NCI-H1694 treated with DMSO at 0.1 percent for 48 hours (cell line): ENCODE measurements around the gene C2CD4C.
"Not testable (repeated sequence)": the region's sequence is repeated elsewhere in the genome, so short reads cannot be mapped to it uniquely, and the experiment has no call there.

Source experiments
- DNase-seq: peaks from one replicate; lab custom pipeline; 2025; lab: John Stamatoyannopoulos, UW

Gene C2CD4C

DNA sequence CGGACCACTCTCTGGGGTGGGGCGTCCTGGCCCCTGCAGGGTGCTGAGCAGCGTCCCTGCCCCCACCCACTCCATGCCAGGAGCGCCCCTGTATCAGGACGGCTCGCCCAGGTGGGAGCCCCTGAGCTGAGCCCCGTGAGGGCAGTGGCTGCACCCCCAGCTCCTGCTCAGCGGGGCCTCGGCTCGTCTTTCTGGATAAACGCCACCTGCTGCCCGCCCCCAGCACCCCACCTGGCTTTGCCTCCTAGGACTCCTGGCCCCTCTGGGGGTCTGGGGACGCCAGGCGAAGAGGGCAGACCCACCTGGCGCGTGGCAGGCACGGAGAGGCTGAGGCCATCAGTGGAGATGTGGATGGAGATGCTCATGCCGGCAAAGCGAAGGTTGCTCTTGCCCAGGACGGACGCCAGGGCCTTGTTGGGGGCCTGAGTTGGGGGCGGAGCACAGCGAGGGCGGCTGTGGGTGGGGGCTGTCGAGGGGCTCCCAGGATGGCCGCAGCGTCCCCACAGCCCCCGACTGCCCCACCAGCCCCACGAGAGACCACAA lies 29.5 kb upstream of the C2CD4C start:
- DNase-seq = no peak

DNA sequence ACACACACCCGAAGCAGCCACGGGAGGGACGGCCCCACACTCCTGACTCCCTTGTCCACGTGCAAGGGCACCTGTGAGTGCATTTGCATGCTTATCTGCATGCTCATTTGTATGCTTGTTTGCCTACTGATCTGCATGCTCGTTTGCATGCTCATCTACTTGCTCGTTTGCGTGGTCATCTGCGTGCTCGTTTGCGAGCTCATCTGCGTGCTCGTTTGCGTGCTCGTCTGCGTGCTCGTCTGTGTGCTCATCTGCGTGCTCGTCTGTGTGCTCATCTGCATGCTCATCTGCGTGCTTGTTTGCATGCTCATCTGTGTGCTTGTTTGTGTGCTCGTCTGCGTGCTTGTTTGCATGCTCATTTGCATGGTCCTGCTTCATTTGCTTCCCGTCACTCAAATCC lies 28.1 kb upstream of the C2CD4C start:
- DNase-seq = no peak

DNA sequence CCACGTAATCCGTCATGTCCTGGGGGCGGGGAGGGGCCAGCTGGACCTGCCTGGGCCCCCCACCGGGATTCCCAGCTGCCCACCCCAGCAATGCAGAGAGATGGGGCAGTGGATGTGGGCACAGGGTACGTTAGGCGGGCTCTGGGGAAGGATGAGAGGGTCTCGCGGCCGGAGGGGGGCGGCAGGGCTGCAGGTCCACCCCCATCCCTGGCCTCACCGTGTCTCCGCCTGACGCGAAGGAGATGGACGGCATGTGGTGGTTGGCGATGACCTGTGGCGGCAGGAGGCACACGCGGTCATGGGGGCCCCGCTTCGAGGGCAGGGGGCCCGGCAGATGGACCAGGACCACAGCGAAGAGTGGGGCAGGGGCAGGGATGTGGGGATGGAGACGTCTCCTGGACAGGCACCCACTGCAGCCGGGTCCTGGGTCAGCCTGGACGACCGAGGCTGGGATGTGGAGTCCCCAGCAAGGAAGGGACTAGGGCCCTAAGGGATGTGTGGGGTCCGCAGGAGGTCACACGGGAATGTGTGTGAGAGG lies 27.5 kb upstream of the C2CD4C start:
- no peak for DNase-seq

- no peak for DNase-seq
Observed at GRCh38 chr19:435707-436412, 26.9 kb upstream of the C2CD4C start.

- DNase-seq = no peak
Observed at GRCh38 chr19:435056-435706, 26.2 kb upstream of the C2CD4C start.

- DNase-seq = no peak
Observed at GRCh38 chr19:434152-434960, 25.4 kb upstream of the C2CD4C start.

GRCh38 chr19:430701-431100 lies 21.8 kb upstream of the C2CD4C start:
- DNase-seq = no peak

GRCh38 chr19:428149-428548 lies 19.2 kb upstream of the C2CD4C start:
- DNase-seq = no peak

- not testable (repeated sequence) for DNase-seq
Observed at GRCh38 chr19:427675-428074, 18.7 kb upstream of the C2CD4C start.

- DNase-seq = no peak
Observed at GRCh38 chr19:426725-427445, 17.9 kb upstream of the C2CD4C start.

- DNase-seq = no peak
Observed at GRCh38 chr19:425056-425455, 16.1 kb upstream of the C2CD4C start.

DNA sequence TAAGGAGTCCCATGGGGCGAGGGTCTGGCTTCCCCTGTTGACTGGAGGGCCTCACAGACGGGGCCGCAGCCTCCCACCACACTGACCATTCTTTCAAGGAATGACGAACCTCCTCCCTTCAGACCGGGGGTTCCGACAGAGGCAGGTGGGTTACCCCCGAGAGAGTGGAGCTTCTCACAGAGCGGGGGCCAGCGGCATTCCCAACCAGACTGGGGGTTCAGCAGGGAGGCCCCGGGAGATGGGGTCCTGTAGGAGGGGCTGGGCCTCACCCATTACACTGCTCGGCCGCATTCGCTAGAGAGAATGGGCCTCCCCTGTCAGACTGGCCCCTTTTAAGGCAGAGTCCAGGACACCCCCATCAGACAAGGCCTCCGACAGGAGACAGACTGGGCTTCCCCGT lies 15.6 kb upstream of the C2CD4C start:
- DNase-seq = no peak

- DNase-seq = no peak
Observed at GRCh38 chr19:423691-424466, 14.9 kb upstream of the C2CD4C start.

GRCh38 chr19:422917-423226 lies 13.9 kb upstream of the C2CD4C start:
- DNase-seq = not testable (repeated sequence)

- no peak for DNase-seq
Observed at GRCh38 chr19:422213-422916, 13.4 kb upstream of the C2CD4C start.

DNA sequence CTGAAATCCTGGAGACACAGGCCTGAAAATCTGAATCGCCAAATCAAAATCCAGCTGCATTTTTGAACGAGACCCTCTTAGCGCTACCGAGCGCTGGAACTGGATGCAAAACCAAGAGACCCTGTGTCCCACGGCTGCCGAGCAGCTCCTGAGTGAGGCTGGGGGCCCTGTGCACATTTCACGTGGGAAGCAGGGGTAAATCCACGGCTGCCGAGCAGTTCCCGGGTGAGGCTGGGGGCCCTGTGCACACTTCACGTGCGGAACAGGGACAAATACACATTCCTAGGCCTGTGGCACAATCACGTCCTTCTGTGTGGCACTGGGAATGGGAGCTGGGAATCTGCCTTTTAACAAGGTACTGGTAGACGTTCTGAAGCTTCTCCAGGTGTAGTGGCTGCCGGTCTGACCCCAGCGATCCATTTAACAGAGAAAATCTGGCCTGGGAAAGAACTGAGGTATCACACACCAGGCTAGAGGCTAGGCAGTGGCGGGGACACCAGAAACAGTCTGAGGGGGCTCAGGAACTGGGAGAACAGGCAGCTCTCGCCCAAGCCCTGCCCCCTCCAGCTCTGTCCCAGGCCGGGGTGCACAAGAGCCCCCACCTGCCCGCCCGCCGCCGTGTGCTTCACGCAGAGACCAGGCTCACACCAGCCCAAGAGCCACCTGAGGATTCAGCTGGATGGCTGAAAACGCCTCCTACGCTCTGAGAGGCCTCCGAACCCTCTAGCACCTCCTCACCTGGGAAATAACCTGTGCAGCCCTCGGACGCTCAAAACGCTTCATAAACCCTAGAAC lies 11.0 kb upstream of the C2CD4C start:
- DNase-seq = no peak

- no peak for DNase-seq
Observed at GRCh38 chr19:418761-419671, 10.1 kb upstream of the C2CD4C start.

GRCh38 chr19:416416-416815 lies 7.5 kb upstream of the C2CD4C start:
- no peak for DNase-seq

GRCh38 chr19:415292-415691 lies 6.3 kb upstream of the C2CD4C start:
- no peak for DNase-seq
